Ammon's horn (tissue), 1 donor: ENCODE results near the gene ZBTB3.
"Not testable (repeated sequence)": the region's sequence is repeated elsewhere in the genome, so short reads cannot be mapped to it uniquely, and the experiment has no call there.

Experiments used
- DNase-seq: peaks from one replicate; pipeline ENCODE4 v3.0.0-alpha.2; 2016; ENCODE audit warnings: low spot score

ZBTB3 gene

GRCh38 chr11:62757846-62758788 is 4.2 kb upstream of the ZBTB3 start:
- DNase-seq = no peak

- DNase-seq = no peak
Observed at GRCh38 chr11:62755086-62755615, 1.2 kb upstream of the ZBTB3 start.

- DNase-seq = no peak
Observed at GRCh38 chr11:62752994-62753735, 795 bp downstream of the ZBTB3 start.

GRCh38 chr11:62752177-62752785 is 1.7 kb downstream of the ZBTB3 start:
- no peak for DNase-seq

GRCh38 chr11:62749931-62750330 is 4.0 kb downstream of the ZBTB3 start:
- DNase-seq = not testable (repeated sequence)

- DNase-seq = peak; percentile 41
Observed at GRCh38 chr11:62747475-62748160, 6.3 kb downstream of the ZBTB3 start.

GRCh38 chr11:62737196-62737595 is 16.8 kb downstream of the ZBTB3 start:
- DNase-seq = no peak

- peak; percentile 25 for DNase-seq
Observed at GRCh38 chr11:62732830-62733229, 21.1 kb downstream of the ZBTB3 start.

- DNase-seq = not testable (repeated sequence)
Observed at GRCh38 chr11:62730076-62730475, 23.9 kb downstream of the ZBTB3 start.

- peak; percentile 91 for DNase-seq
Observed at GRCh38 chr11:62728171-62728988, 25.6 kb downstream of the ZBTB3 start, which contains the start of gene TTC9C. TTC9C (plus strand) TSS chr11:62728486; CDS start chr11:62728849, 363 bp downstream.

- DNase-seq = peak; percentile 94
Observed at GRCh38 chr11:62727872-62728170, 26.1 kb downstream of the ZBTB3 start.

GRCh38 chr11:62727165-62727871 is 26.6 kb downstream of the ZBTB3 start, which contains the start of gene HNRNPUL2:
HNRNPUL2 (minus strand) TSS chr11:62727457; CDS start chr11:62727156, 301 bp downstream.
- DNase-seq = peak; percentile 99

GRCh38 chr11:62726915-62727164 is 27.1 kb downstream of the ZBTB3 start:
- no peak for DNase-seq

GRCh38 chr11:62726156-62726914 is 27.6 kb downstream of the ZBTB3 start:
- peak; percentile 14 for DNase-seq

GRCh38 chr11:62725646-62726045 is 28.3 kb downstream of the ZBTB3 start:
- DNase-seq = no peak

- DNase-seq = no peak
Observed at GRCh38 chr11:62724171-62724570, 29.8 kb downstream of the ZBTB3 start.

GRCh38 chr11:62721994-62722393 is 32.0 kb downstream of the ZBTB3 start:
- no peak for DNase-seq

GRCh38 chr11:62719302-62719978 is 34.5 kb downstream of the ZBTB3 start:
- DNase-seq = no peak

- DNase-seq = no peak
Observed at GRCh38 chr11:62716816-62717215, 37.1 kb downstream of the ZBTB3 start.
